Bronchial epithelial cell (primary cell): ENCODE data around the gene C4orf36. TPM values are rescaled to one million over a fixed set of nuclear protein-coding genes. Genes with fewer than 3 reads are reported as not detected.
A peak's percentile ranks its signal among the peaks of the same experiment; 100 is the strongest.

ENCODE experiments used
- DNase-seq: peaks from one replicate; pipeline ENCODE4 v3.0.0-alpha.2; 2010; ENCODE audit warnings: low read depth
- FAIRE-seq: peaks from 2 replicates; lab custom pipeline; 2011; peaks lifted over from hg19 to GRCh38; lab: Jason Lieb, UNC
- H3K27me3 ChIP-seq: 2 replicates; pipeline ENCODE4 v1.5.1; 2011; ENCODE audit warnings: low read length; ENCODE audit not compliant: control insufficient read depth, insufficient read depth
- H3K36me3 ChIP-seq: 2 replicates; pipeline ENCODE4 v1.5.1; 2011; ENCODE audit warnings: low read length; ENCODE audit not compliant: control insufficient read depth, insufficient read depth
- H3K4me3 ChIP-seq: 2 replicates; pipeline ENCODE4 v1.5.1; 2011; ENCODE audit warnings: mild to moderate bottlenecking, low read depth, low read length, control low read depth
- total RNA-seq: library from RNA; depleted of rRNA; stranded (reverse); fragments of >200 nt; gene quantifications from 2 replicates; pipeline ENCODE4 v1.2.1, GENCODE V29; 2014
- TF ChIP-seq, protein P1 (sequence below): IDR thresholded peaks from 2 replicates; pipeline ENCODE4 v1.5.1; 2011; ENCODE audit warnings: mild to moderate bottlenecking, moderate library complexity, low read length, control low read depth, inconsistent platforms; ENCODE audit not compliant: insufficient read depth, severe bottlenecking

The C4orf36 gene
- total RNA-seq, 1 donor from 2014 or later, result 1.8 TPM

DNA sequence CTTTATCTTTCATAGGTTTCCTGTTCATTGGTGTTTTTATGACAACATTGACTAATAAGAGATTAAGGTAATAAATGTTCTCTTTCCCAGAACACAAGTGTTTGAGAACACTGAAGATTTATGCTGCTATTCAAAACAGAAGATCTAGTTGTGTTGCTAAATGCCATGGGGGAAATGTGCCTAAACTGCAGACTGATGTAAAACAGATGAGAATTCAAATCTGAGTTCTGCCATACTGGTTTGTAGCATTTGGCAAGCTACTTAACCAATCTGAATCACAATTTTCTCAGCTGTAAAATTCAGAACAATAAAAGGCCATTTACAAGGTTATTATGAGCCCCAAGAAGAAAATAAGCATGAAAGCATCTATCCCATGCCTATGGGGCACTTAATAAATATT lies 45.3 kb downstream of the C4orf36 start:
- FAIRE-seq, result no peak
- Histone ChIP-seq H3K27me3 (no peaks in the 10 kb centered on the region), H3K4me3 (no peak overlapping the region), H3K36me3 (no peaks in the 10 kb centered on the region)
- no peak for DNase-seq
- TF ChIP-seq, protein P1, sequence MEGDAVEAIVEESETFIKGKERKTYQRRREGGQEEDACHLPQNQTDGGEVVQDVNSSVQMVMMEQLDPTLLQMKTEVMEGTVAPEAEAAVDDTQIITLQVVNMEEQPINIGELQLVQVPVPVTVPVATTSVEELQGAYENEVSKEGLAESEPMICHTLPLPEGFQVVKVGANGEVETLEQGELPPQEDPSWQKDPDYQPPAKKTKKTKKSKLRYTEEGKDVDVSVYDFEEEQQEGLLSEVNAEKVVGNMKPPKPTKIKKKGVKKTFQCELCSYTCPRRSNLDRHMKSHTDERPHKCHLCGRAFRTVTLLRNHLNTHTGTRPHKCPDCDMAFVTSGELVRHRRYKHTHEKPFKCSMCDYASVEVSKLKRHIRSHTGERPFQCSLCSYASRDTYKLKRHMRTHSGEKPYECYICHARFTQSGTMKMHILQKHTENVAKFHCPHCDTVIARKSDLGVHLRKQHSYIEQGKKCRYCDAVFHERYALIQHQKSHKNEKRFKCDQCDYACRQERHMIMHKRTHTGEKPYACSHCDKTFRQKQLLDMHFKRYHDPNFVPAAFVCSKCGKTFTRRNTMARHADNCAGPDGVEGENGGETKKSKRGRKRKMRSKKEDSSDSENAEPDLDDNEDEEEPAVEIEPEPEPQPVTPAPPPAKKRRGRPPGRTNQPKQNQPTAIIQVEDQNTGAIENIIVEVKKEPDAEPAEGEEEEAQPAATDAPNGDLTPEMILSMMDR, result no peak

DNA sequence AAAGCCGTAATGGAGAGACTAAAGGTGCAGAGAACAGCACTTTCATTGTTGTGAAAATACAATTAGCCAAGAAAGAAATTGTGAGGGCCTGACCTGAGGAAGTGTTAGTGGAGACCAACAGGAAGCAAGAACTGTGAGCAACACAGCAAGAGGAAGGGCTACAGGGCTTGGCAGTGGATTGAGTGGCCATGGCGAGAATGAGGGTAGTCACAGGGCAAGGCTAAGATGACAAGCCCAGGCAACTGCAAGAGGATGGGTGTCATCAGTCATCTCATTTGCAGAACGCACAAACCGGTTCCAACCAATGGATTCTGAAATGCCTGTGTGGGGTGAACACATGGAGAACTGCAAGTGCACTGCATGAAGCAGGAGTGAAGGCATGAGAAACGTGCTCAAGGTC lies 46.6 kb downstream of the C4orf36 start:
- H3K36me3 ChIP-seq, result no peaks in the 10 kb centered on the region
- DNase-seq (peak; percentile 99), FAIRE-seq (peak; percentile 100)
- TF ChIP-seq, protein P1, result no peak
- H3K27me3 ChIP-seq, result no peaks in the 10 kb centered on the region
- no peak overlapping the region for H3K4me3 ChIP-seq

DNA sequence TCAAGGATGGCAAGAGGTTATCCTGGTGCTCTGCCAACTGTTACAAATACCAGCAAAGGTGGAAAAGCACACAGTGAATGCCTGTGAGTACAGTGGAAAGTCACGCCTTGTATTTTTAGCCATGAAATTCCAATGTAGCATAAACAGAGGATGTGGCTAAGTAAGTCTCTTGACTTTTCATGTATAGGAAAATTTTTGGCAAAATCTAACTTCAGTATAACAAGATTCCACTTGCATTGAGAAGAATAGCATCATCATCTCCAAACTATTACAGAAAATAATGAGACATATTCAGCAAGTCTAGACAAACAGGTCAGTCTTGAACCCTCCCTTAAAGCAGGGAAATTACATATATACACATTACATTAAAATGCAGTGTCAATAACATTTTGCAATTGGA lies 50.9 kb downstream of the C4orf36 start:
- TF ChIP-seq, protein P1, result no peak

DNA sequence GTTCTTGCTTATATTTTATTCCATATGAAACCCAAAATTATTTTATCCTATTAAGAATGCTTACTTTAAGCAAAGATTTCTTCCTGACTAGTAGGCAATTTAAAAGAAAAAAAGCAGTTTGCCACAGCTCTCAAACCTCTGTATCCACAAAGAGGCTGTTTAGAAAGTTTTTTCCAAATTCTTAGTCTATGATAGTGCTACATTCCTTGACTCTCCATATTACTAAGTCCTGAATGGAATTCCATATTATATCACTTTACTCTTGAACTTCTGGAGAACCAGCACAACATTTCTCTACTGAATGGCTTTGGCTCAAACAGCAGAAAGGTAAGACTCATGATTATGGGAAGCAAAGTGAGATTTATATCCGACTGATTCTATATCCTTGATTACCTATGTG lies 51.4 kb downstream of the C4orf36 start:
- Histone ChIP-seq H3K4me3 (no peak overlapping the region), H3K27me3 (no peaks in the 10 kb centered on the region), H3K36me3 (no peaks in the 10 kb centered on the region)
- FAIRE-seq, result no peak
- DNase-seq, result no peak
- TF ChIP-seq, protein P1, result no peak

More for the DNA sequence above, 50.9 kb downstream of the C4orf36 start:
- FAIRE-seq, result no peak
- H3K4me3 ChIP-seq, result no peak overlapping the region
- DNase-seq, result peak; percentile 99
- no peaks in the 10 kb centered on the region for H3K27me3 ChIP-seq
- no peaks in the 10 kb centered on the region for H3K36me3 ChIP-seq

DNA sequence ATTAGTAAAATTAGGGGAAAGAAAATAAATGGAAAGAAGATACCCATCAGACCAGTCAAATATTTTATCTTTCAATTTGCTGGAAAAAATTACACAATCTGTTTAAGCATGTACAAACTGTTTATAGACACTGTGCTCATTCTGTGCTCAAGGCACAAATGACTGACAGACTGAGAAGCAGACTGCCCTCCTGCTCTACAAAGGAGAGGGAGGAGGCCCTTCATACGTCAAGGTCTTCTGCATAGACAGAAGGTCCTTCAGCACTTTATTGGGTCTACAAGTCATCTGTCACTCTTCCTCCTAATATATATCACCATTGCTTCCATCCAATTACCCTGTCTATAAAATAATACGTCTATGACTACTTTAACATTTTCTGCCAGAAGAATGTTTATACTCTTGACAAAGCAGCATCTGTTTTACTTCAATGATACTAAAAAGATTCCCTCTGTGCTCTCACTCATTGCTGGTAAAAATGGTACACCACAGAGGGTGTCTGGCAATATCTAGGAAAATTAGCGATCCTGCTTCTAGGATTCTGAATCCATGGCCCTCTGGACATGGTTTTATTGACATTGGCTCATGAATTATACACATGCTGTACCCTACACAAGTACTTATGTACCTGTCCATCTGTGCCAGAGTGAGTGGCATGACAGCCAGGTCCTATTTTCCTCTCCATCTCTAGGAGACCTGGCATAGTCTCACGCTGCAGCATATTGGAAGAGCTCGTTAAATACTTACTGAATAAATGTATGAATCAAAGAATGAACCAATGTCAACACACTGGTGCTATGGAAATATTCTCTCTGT lies 54.3 kb downstream of the C4orf36 start:
- Histone ChIP-seq H3K27me3 (no peaks in the 10 kb centered on the region), H3K4me3 (no peak overlapping the region), H3K36me3 (no peaks in the 10 kb centered on the region)
- FAIRE-seq (no peak), DNase-seq (no peak)
- TF ChIP-seq, protein P1, result no peak
